ENCODE measurements around the gene MAT2B. TPM values are rescaled to one million over a fixed set of nuclear protein-coding genes. Genes with fewer than 3 reads are reported as not detected.

Gene MAT2B
- polyA plus RNA-seq, 3 donors, result 34.8 to 165 (median 142) TPM

DNA sequence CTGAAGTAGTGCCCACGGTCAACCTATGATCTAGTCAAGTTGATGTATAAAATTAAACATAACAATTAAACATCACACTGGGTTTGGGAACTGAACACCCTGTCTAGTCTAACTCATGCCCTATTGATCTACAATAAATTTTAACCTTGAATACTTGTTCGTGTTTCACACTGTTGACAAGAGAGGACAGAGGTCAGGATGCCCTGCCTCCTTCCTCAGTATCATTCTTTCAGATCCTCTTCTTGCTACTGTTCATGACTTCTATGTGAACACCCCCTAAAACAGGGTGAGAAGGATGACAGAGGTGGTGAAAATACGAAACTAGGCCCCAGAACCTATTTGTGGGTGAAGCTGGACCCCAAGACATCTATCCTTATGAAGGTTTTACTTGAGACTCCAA, 8.1 kb upstream of the MAT2B start:
- peaks cover 0 to 2% of the 10 kb centered on the region in 2 donors for H3K4me1 ChIP-seq (ENCODE audit: control insufficient read depth in 1 of 2, insufficient read depth in 2 of 2, low read length in 2 of 2)
- H3K36me3 ChIP-seq (replicated peaks in 1 of 2; ENCODE audit: control insufficient read depth in 1 of 2, insufficient read depth in 2 of 2, low read length in 2 of 2), result peaks cover 5 to 12% of the 10 kb centered on the region in 2 donors
- Mint-ChIP-seq H3K9me3 (peaks cover 0 to 3% (median 0%) of the 10 kb centered on the region in 7 donors), H3K4me3 (no peak overlapping the region), H3K27ac (no peak overlapping the region), H3K27me3 (ENCODE audit: low read depth in 3 of 3) (peaks cover 0 to 3% (median 0%) of the 10 kb centered on the region in 3 donors), H3K36me3 (peaks cover 6 to 7% of the 10 kb centered on the region in 2 donors), H3K4me1 (peaks cover under 1% of the 10 kb centered on the region)
- no CpG with 5 or more reads among the region's 3 CpGs for WGBS (ENCODE audit: insufficient coverage)
- DNase-seq, result no peak
- no peak overlapping the region for H3K9ac ChIP-seq (ENCODE audit: insufficient read depth, low read length, poor library complexity, severe bottlenecking)
- H3K27ac ChIP-seq (ENCODE audit: low read depth in 1 of 2, low read length in 2 of 2), result no peak overlapping the region
- no peak overlapping the region for H2AFZ ChIP-seq (ENCODE audit: insufficient read depth, low read depth, low read length, poor library complexity, severe bottlenecking)
- H3K4me2 ChIP-seq (replicated peaks; ENCODE audit: extremely low read depth, low read length, poor library complexity, severe bottlenecking), result no peak overlapping the region
- H3K79me2 ChIP-seq (ENCODE audit: insufficient read depth, low read length), result no peaks in the 10 kb centered on the region
- no peaks in the 10 kb centered on the region for H3K27me3 ChIP-seq (ENCODE audit: control insufficient read depth in 2 of 2, insufficient read depth in 2 of 2, low read length in 2 of 2)
- TF ChIP-seq, protein P1, sequence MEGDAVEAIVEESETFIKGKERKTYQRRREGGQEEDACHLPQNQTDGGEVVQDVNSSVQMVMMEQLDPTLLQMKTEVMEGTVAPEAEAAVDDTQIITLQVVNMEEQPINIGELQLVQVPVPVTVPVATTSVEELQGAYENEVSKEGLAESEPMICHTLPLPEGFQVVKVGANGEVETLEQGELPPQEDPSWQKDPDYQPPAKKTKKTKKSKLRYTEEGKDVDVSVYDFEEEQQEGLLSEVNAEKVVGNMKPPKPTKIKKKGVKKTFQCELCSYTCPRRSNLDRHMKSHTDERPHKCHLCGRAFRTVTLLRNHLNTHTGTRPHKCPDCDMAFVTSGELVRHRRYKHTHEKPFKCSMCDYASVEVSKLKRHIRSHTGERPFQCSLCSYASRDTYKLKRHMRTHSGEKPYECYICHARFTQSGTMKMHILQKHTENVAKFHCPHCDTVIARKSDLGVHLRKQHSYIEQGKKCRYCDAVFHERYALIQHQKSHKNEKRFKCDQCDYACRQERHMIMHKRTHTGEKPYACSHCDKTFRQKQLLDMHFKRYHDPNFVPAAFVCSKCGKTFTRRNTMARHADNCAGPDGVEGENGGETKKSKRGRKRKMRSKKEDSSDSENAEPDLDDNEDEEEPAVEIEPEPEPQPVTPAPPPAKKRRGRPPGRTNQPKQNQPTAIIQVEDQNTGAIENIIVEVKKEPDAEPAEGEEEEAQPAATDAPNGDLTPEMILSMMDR (IDR thresholded peaks at IDR 0.05), result no peak
- no peak overlapping the region for H3K4me3 ChIP-seq (replicated peaks in 1 of 3; ENCODE audit: low read depth in 2 of 3, low read length in 3 of 3)
- no peaks in the 10 kb centered on the region for H4K20me1 ChIP-seq (ENCODE audit: insufficient read depth, low read length)
- no peaks in the 10 kb centered on the region for H3K9me3 ChIP-seq (replicated peaks in 1 of 2; ENCODE audit: control insufficient read depth in 1 of 2, insufficient read depth in 1 of 2, low read length in 2 of 2)
- intact Hi-C loops (cut with micrococcal nuclease), result no loop called here

DNA sequence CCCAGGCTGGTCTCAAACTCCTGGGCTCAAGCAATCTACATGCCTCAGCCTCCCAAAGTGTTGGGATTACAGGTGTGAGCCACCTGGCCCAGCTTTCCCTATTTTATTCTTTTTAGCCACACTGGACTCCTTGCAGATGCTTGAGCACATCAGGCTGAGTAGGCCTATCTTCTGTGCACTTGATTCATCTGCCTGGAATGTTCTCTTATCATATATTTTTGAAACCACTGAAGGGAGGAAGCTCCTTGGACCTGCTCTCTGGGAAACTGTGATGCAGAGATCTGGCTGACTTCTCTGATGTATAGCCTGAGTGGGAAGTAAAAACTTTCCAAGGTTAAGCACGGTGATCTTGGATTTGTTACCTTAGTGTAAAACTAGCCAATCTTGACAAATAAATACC, 6.5 kb upstream of the MAT2B start:
- DNase-seq, result no peak
- Mint-ChIP-seq H3K27me3 (ENCODE audit: low read depth in 3 of 3) (peaks cover 0 to 3% (median 0%) of the 10 kb centered on the region in 3 donors), H3K4me3 (no peak overlapping the region), H3K4me1 (peaks cover 15% of the 10 kb centered on the region), H3K9me3 (peaks cover 0 to 3% (median 0%) of the 10 kb centered on the region in 7 donors), H3K27ac (no peak overlapping the region), H3K36me3 (no peaks in the 10 kb centered on the region)
- H3K4me1 ChIP-seq (ENCODE audit: control insufficient read depth in 1 of 2, insufficient read depth in 2 of 2, low read length in 2 of 2), result peaks cover 11 to 17% of the 10 kb centered on the region in 2 donors
- H3K27me3 ChIP-seq (ENCODE audit: control insufficient read depth in 2 of 2, insufficient read depth in 2 of 2, low read length in 2 of 2), result no peaks in the 10 kb centered on the region
- intact Hi-C loops (cut with micrococcal nuclease), result no loop called here
- no peaks in the 10 kb centered on the region for H4K20me1 ChIP-seq (ENCODE audit: insufficient read depth, low read length)
- no peak overlapping the region for H3K4me3 ChIP-seq (replicated peaks in 1 of 3; ENCODE audit: low read depth in 2 of 3, low read length in 3 of 3)
- no peak overlapping the region for H3K9ac ChIP-seq (ENCODE audit: insufficient read depth, low read length, poor library complexity, severe bottlenecking)
- WGBS (ENCODE audit: insufficient coverage), result no CpG with 5 or more reads among the region's 1 CpG
- H3K79me2 ChIP-seq (ENCODE audit: insufficient read depth, low read length), result peaks cover 3% of the 10 kb centered on the region
- no peak overlapping the region for H3K27ac ChIP-seq (ENCODE audit: low read depth in 1 of 2, low read length in 2 of 2)
- H2AFZ ChIP-seq (ENCODE audit: insufficient read depth, low read depth, low read length, poor library complexity, severe bottlenecking), result no peak overlapping the region
- H3K9me3 ChIP-seq (replicated peaks in 1 of 2; ENCODE audit: control insufficient read depth in 1 of 2, insufficient read depth in 1 of 2, low read length in 2 of 2), result no peaks in the 10 kb centered on the region
- H3K36me3 ChIP-seq (replicated peaks in 1 of 2; ENCODE audit: control insufficient read depth in 1 of 2, insufficient read depth in 2 of 2, low read length in 2 of 2), result no peaks in the 10 kb centered on the region
- H3K4me2 ChIP-seq (replicated peaks; ENCODE audit: extremely low read depth, low read length, poor library complexity, severe bottlenecking), result no peak overlapping the region
- TF ChIP-seq, protein P1 (IDR thresholded peaks at IDR 0.05), result no peak
